Islet precursor cell (in vitro differentiated cells): ENCODE results near the gene TAAR5.
"Not testable (repeated sequence)": the region's sequence is repeated elsewhere in the genome, so short reads cannot be mapped to it uniquely, and the experiment has no call there.

Source experiments
- DNase-seq: peaks from one replicate; pipeline ENCODE4 v3.0.0-alpha.2; 2018

TAAR5 gene, protein sequence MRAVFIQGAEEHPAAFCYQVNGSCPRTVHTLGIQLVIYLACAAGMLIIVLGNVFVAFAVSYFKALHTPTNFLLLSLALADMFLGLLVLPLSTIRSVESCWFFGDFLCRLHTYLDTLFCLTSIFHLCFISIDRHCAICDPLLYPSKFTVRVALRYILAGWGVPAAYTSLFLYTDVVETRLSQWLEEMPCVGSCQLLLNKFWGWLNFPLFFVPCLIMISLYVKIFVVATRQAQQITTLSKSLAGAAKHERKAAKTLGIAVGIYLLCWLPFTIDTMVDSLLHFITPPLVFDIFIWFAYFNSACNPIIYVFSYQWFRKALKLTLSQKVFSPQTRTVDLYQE

GRCh38 chr6:132589454-132589853 lies at the start of gene TAAR5:
Gene TAAR5 (minus strand): TSS chr6:132589741. CDS start chr6:132589686, 55 bp downstream.
- DNase-seq: no peak

GRCh38 chr6:132637135-132637534 lies 47.6 kb upstream of the TAAR5 start:
- DNase-seq: not testable (repeated sequence)

DNA sequence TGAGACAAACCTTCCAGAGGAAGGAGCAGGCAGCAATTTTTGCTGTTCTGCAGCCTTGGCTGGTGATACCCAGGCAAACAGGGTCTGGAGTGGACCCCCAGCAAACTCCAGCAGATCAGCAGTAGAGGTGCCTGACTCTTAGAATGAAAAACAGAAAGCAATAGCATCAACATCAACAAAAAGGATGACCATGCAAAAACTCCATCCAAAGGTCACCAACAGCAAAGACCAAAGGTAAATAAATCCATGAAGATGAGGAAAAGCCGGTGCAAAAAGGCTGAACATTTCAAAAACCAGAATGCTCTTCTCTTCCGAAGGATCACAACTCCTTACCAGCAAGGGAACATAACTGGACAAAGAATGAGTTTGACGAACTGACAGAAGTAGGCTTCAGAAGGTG lies 46.4 kb upstream of the TAAR5 start:
- DNase-seq: not testable (repeated sequence)

GRCh38 chr6:132635288-132635687 lies 45.7 kb upstream of the TAAR5 start:
- not testable (repeated sequence) for DNase-seq

GRCh38 chr6:132634796-132635195 lies 45.3 kb upstream of the TAAR5 start:
- no peak for DNase-seq

DNA sequence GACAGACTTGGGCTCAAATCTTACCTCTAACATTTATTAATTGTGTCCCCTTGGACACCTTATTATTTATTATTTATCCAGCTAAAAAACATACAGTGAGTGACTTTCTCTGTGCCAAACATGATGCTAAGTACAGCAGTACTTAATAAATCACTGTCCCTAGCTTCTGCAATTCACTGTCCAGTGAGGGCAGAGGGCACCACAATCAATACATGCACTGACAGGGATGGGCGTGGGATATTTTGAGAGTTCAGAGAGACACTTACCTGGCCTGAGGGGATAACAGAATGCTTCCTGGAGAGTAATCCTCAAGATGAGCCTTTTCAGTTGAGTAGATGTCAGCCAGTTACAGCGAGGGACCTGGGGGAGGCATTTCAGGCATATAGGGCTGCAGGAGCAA lies 43.8 kb upstream of the TAAR5 start:
- no peak for DNase-seq

GRCh38 chr6:132624175-132624574 lies 34.6 kb upstream of the TAAR5 start, which contains the start of gene TAAR2:
Gene TAAR2 (minus strand): TSS chr6:132624275. CDS start chr6:132624275, 0 bp downstream.
- no peak for DNase-seq

GRCh38 chr6:132623106-132623845 lies 33.7 kb upstream of the TAAR5 start:
- no peak for DNase-seq

- DNase-seq: no peak
These were observed 27.1 kb upstream of the TAAR5 start for GRCh38 chr6:132616677-132617076.

GRCh38 chr6:132614554-132614953 lies 25.0 kb upstream of the TAAR5 start:
- DNase-seq: no peak

- DNase-seq: no peak
These were observed 23.0 kb upstream of the TAAR5 start for GRCh38 chr6:132612449-132613108.

DNA sequence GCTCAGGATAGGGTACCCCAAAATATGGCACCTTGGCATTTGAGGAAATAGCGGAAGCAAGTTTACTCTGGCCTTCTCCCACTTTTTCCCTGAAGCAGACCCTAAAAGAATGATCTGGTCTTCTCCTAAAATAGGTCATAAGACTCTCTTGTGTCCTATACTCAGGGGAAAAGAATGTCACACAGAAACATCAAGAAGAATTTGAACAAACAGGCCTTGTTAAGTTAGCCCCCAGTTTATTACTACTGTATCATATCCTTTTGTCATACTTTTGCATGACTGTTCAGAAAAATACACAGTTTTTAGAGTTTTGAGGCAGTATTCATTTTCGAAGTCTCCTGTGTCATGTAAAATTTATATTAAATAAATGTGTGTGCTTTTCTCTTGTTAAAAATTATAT lies 22.1 kb upstream of the TAAR5 start:
- DNase-seq: no peak

- DNase-seq: no peak
These were observed 18.1 kb upstream of the TAAR5 start for GRCh38 chr6:132607544-132608233.

DNA sequence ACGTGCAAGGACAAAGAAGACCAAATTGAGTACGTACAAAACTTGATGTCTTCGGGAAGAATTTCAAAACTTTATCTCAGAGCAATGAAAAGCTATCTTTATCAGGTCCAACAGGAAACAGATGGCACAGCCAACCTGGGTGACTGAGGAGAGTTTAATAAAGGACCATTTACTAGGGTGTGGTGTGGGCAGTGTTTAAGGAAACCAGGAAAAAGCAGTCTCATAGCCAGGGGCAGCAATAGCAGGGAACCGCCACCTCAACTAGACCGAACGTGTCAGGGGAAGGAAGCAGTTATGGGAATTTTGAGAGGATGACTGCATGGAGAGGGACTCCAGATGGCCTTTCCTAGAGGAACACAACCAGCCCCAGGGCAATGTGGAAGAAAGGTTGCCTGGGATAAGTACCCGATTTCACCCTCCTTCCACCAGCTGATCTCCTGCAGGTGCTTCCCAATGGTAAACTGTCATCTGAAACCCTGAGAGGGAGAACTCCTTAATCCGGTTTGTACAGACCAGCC lies 15.2 kb upstream of the TAAR5 start:
- DNase-seq: no peak

DNA sequence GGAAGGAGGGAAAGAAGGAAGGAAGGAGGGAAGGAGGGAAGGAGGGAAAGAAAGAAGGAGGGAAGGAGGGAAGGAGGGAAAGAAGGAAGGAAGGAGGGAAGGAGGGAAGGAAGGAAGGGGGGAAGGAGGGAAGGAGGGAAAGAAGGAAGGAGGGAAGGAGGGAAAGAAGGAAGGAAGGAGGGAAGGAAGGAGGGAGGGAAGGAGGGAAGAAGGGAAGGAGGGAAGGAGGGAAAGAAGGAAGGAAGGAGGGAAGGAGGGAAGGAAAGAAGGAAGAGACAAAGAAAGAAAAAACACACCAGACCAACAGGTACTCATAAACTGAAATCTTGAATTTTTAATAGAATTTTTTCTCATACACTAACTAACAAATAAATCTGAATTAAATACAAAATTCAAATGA lies 11.4 kb upstream of the TAAR5 start:
- DNase-seq: not testable (repeated sequence)

DNA sequence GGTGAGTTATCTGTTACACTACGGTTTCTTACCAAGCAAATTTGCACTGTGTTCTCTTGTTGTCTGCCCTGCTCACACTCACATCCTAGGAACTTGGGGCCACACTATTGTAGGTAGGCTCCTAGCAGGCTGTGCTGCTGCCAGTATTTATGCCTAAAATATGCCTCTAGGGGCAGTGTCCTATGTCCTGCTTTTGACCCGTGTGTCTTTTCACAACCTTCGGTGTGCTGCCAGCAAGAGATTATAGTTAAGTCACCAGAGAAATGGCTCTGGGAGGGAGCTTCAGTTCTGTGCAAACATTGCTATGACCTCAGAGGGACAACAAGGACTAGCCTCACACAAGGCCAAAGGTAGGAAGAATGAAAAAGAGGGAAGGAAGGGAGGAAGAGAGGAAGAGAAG lies 8.9 kb upstream of the TAAR5 start:
- DNase-seq: peak; percentile 60

DNA sequence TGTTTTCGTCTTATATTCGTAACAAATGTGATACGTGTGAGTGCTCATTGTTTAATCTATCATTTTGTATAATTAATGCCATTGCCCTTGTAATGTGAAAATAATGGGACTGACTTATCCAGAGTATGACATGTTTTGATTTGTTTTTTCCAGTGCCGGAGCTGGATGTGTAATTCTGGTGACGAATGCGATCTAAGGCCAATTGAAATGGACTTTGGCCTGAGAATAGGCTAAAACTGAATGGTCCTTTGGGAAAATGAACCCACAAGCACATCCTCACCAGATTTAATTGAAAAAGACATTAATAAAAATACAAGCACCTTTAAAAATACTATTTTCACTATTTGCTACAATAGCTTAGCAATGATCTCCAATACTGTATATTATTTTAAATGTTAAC lies 6.7 kb upstream of the TAAR5 start:
- DNase-seq: no peak

DNA sequence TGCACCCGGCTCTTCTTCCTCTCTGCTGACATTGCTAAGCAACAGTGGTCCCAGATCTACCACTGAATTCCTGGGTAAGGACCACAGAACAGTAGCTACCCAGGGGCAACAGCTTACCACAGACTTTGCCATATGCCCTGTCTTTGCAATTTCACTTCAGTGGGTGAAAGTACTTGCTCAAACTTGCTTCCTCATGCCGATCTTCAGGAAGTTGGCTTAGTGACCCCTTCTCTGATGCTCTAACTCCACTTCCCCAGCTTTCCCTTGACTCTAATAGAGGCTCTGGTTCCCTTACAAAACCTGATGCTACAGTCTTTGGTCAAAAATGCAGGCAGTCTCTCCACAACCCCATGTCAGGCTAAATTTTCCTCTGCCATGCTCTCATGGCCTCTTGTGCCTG lies 3.3 kb upstream of the TAAR5 start:
- no peak for DNase-seq

- DNase-seq: no peak
These were observed 821 bp upstream of the TAAR5 start for GRCh38 chr6:132590362-132590761.

- no peak for DNase-seq
These were observed 2.1 kb downstream of the TAAR5 start for GRCh38 chr6:132587424-132587823.

DNA sequence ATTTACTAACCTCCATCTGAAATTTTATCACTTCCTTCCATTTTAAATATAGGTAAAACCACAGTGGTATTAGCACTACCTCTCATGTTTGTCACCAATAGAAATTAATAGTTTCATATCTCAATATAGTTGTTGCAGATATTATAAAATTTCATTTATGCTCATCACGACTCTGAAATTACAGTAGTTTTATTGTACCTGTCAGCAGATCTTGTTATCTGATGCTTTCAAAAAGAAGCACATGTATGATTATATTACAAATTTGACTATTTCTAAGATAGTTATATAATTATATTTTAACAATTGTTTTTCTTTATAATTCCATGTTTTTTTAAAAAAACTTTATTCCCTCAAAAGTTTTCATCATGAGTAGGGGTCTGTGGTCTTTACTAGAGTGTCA lies 4.8 kb downstream of the TAAR5 start:
- DNase-seq: no peak

DNA sequence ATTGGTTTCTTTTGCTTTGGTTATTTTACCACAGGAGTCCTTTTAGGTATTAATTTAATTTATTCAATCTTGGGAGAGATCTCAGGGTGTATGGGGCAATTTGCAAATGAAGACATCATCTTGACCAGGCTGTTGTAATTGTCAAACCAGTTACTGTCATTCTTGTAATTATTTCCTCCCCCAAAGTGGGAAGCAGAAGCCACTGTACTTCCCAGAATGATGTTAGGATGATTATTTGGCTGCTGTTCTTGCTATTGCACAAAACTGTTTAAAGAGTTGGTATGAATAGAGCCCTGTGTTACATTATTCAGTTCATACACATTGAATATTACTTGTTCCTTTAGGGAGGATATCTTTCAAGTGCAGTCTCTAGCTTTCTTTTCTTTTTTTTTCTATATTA lies 17.8 kb downstream of the TAAR5 start:
- no peak for DNase-seq

- no peak for DNase-seq
These were observed 19.2 kb downstream of the TAAR5 start, which contains the start of gene TAAR6 for GRCh38 chr6:132570221-132570777. Gene TAAR6 (plus strand): TSS chr6:132570322. CDS start chr6:132570322, 0 bp downstream.
